K562 (cell line): ENCODE data around the gene GRAMD2A. TPM values are rescaled to one million over a fixed set of nuclear protein-coding genes. Genes with fewer than 3 reads are reported as not detected.

ENCODE experiments used
- ARHGAP35 ChIP-seq: fragments of 450-650 bp; IDR thresholded peaks from 2 replicates; pipeline ENCODE4 v1.6.1; 2018; ENCODE audit not compliant: partially characterized antibody
- ARID3A ChIP-seq: IDR thresholded peaks from 2 replicates; pipeline ENCODE4 v1.6.1; 2012; ENCODE audit warnings: low read depth, low read length, improper control_type of control experiment, borderline replicate concordance
- EP300 ChIP-seq: IDR thresholded peaks from 2 replicates; pipeline ENCODE4 v1.6.1; 2012; ENCODE audit warnings: low read length, improper control_type of control experiment
- IRF2 ChIP-seq: sonication (generic); formaldehyde crosslinking; IDR thresholded peaks from 2 replicates; pipeline ENCODE4 v1.8.1; 2022; ENCODE audit warnings: mild to moderate bottlenecking, missing genetic modification reagents
- NFE2 ChIP-seq: IDR thresholded peaks from 2 replicates; pipeline ENCODE4 v1.6.1; 2014; ENCODE audit warnings: antibody characterized with exemption, low read depth
- OTX1 ChIP-seq: fragments of 450-650 bp; formaldehyde crosslinking; IDR thresholded peaks from 2 replicates; pipeline ENCODE4 v1.4.0; 2022; ENCODE audit warnings: mild to moderate bottlenecking
- PHF20 ChIP-seq: fragments of 450-650 bp; IDR thresholded peaks from 2 replicates; pipeline ENCODE4 v1.6.1; 2018; ENCODE audit not compliant: partially characterized antibody
- POLR2AphosphoS5 ChIP-seq: IDR thresholded peaks from 2 replicates; pipeline ENCODE4 v1.6.1; 2011; ENCODE audit warnings: mild to moderate bottlenecking, low read depth, low read length, moderate library complexity; ENCODE audit not compliant: control insufficient read depth, insufficient read depth
- POLR3A ChIP-seq: IDR thresholded peaks from 2 replicates; pipeline ENCODE4 v1.6.1; 2011; ENCODE audit warnings: borderline replicate concordance, mild to moderate bottlenecking, moderate library complexity; ENCODE audit not compliant: insufficient read length, insufficient read depth; ENCODE audit errors: extremely low read depth
- RBM34 ChIP-seq: fragments of 200-400 bp; formaldehyde crosslinking; IDR thresholded peaks from 2 replicates; pipeline ENCODE4 v1.6.1; 2018; ENCODE audit warnings: low read length, borderline replicate concordance; ENCODE audit not compliant: insufficient read depth
- YBX1 ChIP-seq: fragments of 450-650 bp; IDR thresholded peaks from 2 replicates; pipeline ENCODE4 v1.7.1; 2016; ENCODE audit warnings: mild to moderate bottlenecking
- ZNF316 ChIP-seq: fragments of 450-650 bp; IDR thresholded peaks from 2 replicates; pipeline ENCODE4 v1.6.1; 2016
- ZNF384 ChIP-seq: IDR thresholded peaks from 2 replicates; pipeline ENCODE4 v1.6.1; 2012; ENCODE audit warnings: low read depth, low read length, improper control_type of control experiment
- ZNF41 ChIP-seq: fragments of 250-450 bp; sonication (Bioruptor Pico); conservative IDR thresholded peaks from 2 replicates; pipeline ENCODE4 v1.4.0; 2020; ENCODE audit warnings: mild to moderate bottlenecking
- ZNF518B ChIP-seq: fragments of 250-450 bp; sonication (Bioruptor Pico); IDR thresholded peaks from 2 replicates; pipeline ENCODE4 v1.5.0; 2021; ENCODE audit warnings: mild to moderate bottlenecking, moderate library complexity
- polyA plus RNA-seq, 8 experiments: library from polyadenylated mRNA; depleted of rRNA in 4 of 8; stranded (reverse) in 5 of 8; unstranded in 3 of 8; fragments of >200 nt; fragmentation: Nextera tagmentation in 2 of 8; fragmentation: Illumina TruSeq in 1 of 8; extraction: Ambion mirVana in 2 of 8; extraction: Trizol in 1 of 8; gene quantifications; 2 replicates each; pipeline versions ENCODE4 v1.2.1 to v1.2.3, GENCODE V29; 2011 to 2014; ENCODE audit warnings: inconsistent platforms in 1 of 8, missing spikeins in 1 of 8
- total RNA-seq, 7 experiments: library from RNA; depleted of rRNA in 6 of 7; stranded (reverse); fragments of >200 nt in 6 of 7; fragmentation: Illumina TruSeq in 2 of 7; extraction: Trizol in 2 of 7; gene quantifications; 2 replicates each; pipeline versions ENCODE4 v1.2.1 to v1.2.3, GENCODE V29; 2011 to 2021; ENCODE audit warnings: low replicate concordance in 1 of 7
- TF ChIP-seq, protein P1 (sequence below): fragments of 450-650 bp; formaldehyde crosslinking; conservative IDR thresholded peaks from 2 replicates; pipeline ENCODE4 v1.4.0; 2022; ENCODE audit warnings: mild to moderate bottlenecking, missing genetic modification characterization
- TF ChIP-seq, protein P2 (sequence below), 2 experiments: IDR thresholded peaks; 2 replicates each; pipeline ENCODE4 v1.6.1; 2012; ENCODE audit warnings: improper control_type of control experiment in 2 of 2, low read depth in 2 of 2, low read length in 2 of 2, borderline replicate concordance in 1 of 2
- TF ChIP-seq, protein P3 (sequence below): sonication (generic); formaldehyde crosslinking; IDR thresholded peaks from 2 replicates; pipeline ENCODE4 v1.9.0; 2022; ENCODE audit warnings: mild to moderate bottlenecking, missing genetic modification reagents

GRAMD2A gene
- total and polyA plus RNA-seq, 9 of the 15 experiments (the other 6 are each of a cell fraction or from before 2014, with no cell fraction given): 0.08 to 0.22 TPM; not detected in 7

GRCh38 chr15:72231066-72231832, 33.7 kb upstream of the GRAMD2A start, which contains the start of gene PKM (continued):
- TF ChIP-seq ARHGAP35 (no peak), ZNF41 (CRISPR knock-in tag) (no peak), EP300 (peak; percentile 48; the same call in 1 of the 2 replicates), NFE2 (no peak), PHF20 (no peak), RBM34 (0 out of 2 replicates have a peak, but pooled peaks have one; percentile 70), ZNF316 (no peak), ZNF384 (0 out of 2 replicates have a peak, but pooled peaks have one; percentile 9), ARID3A (peak; percentile 62; the same call in 1 of the 2 replicates), POLR3A (no peak), YBX1 (no peak), OTX1 (CRISPR knock-in tag) (no peak), POLR2AphosphoS5 (peak; percentile 77), ZNF518B (CRISPR knock-in tag) (no peak), IRF2 (CRISPR knock-in tag) (no peak)
- TF ChIP-seq, protein P1, sequence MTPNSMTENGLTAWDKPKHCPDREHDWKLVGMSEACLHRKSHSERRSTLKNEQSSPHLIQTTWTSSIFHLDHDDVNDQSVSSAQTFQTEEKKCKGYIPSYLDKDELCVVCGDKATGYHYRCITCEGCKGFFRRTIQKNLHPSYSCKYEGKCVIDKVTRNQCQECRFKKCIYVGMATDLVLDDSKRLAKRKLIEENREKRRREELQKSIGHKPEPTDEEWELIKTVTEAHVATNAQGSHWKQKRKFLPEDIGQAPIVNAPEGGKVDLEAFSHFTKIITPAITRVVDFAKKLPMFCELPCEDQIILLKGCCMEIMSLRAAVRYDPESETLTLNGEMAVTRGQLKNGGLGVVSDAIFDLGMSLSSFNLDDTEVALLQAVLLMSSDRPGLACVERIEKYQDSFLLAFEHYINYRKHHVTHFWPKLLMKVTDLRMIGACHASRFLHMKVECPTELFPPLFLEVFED (CRISPR knock-in tag): no peak
- TF ChIP-seq, protein P2, sequence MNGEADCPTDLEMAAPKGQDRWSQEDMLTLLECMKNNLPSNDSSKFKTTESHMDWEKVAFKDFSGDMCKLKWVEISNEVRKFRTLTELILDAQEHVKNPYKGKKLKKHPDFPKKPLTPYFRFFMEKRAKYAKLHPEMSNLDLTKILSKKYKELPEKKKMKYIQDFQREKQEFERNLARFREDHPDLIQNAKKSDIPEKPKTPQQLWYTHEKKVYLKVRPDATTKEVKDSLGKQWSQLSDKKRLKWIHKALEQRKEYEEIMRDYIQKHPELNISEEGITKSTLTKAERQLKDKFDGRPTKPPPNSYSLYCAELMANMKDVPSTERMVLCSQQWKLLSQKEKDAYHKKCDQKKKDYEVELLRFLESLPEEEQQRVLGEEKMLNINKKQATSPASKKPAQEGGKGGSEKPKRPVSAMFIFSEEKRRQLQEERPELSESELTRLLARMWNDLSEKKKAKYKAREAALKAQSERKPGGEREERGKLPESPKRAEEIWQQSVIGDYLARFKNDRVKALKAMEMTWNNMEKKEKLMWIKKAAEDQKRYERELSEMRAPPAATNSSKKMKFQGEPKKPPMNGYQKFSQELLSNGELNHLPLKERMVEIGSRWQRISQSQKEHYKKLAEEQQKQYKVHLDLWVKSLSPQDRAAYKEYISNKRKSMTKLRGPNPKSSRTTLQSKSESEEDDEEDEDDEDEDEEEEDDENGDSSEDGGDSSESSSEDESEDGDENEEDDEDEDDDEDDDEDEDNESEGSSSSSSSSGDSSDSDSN (IDR thresholded peaks at IDR 0.05; ENCODE audit: borderline replicate concordance in 1 of 2, low read depth in 2 of 2, low read length in 2 of 2): peak; percentile 34 to 88; a peak in 2 of 4 replicates
- TF ChIP-seq, protein P3, sequence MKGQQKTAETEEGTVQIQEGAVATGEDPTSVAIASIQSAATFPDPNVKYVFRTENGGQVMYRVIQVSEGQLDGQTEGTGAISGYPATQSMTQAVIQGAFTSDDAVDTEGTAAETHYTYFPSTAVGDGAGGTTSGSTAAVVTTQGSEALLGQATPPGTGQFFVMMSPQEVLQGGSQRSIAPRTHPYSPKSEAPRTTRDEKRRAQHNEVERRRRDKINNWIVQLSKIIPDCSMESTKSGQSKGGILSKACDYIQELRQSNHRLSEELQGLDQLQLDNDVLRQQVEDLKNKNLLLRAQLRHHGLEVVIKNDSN (CRISPR knock-in tag): no peak
